Esophagus squamous epithelium (tissue), 4 donors: Measurements from ENCODE around the gene GSPT1.

Experiments used
- CTCF ChIP-seq, 6 experiments: fragments of 450-650 bp in 4 of 6; fragments of 200-600 bp in 2 of 6; sonication (generic) in 2 of 6; IDR thresholded peaks; one replicate each; pipeline ENCODE4 v1.5.1; 2016 to 2019; ENCODE audit warnings: antibody characterized with exemption in 6 of 6, mild to moderate bottlenecking in 4 of 6, moderate library complexity in 4 of 6
- POLR2A ChIP-seq, 4 donors: fragments of 450-650 bp; IDR thresholded peaks; one replicate each; pipeline ENCODE4 v1.6.1; 2017; ENCODE audit warnings: antibody characterized with exemption in 4 of 4, mild to moderate bottlenecking in 4 of 4, moderate library complexity in 3 of 4

GRCh38 chr16:11955713-11956123 is 40.0 kb upstream of the GSPT1 start:
- TF ChIP-seq POLR2A (IDR thresholded peaks at IDR 0.05) (no peak), CTCF (IDR thresholded peaks at IDR 0.05) (no peak)
